Measurements from ENCODE around the gene SLC5A10.
"Not testable (repeated sequence)": the region's sequence is repeated elsewhere in the genome, so short reads cannot be mapped to it uniquely, and the experiment has no call there.

SLC5A10 gene

DNA sequence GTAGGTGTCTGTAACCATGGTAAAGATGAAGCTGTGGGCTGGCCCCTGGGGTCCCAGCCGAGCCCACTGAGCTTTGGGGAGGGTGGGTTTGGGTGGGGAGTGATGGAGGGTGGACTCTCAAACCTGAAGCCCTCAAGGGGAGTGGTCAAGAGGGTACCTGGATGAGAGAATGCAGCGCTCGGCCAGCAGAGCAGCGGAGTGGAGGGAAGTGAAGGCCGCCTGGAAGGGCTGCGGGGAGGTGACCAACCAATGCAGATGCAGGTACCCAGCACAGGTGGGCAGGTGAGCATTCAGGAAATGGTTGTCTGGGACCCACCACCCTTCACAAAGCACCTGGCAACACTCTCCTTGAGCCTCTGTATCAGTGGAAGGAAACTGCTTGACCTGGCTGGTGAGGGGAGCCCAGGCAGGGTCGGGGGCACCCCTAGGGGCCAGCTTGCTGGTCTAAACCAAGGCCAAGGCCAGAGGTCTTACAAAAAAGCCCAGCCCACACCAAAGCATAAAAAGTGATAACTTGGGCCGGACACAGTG lies 3.4 kb upstream of the SLC5A10 start:
- no peak for DNase-seq

DNA sequence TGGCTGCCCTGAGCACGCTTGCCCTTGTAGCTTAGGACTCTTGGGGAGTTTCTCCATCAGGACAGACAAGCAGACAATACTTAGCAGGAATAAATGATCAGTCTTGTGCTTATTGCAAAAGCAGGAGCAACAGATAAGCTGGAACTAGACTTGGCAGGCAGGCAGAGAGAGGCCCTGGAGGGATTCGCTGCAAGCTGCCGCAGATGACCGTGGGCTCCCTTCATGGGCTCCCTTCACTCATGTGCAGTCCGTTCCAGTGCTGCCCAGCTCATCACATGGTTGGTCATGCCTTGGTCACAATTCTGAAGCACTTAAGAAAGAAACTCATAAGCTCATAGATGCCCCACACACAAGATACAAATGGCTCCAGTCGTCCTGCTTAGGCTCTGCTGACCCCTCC lies 2.4 kb upstream of the SLC5A10 start:
- DNase-seq: no peak

DNA sequence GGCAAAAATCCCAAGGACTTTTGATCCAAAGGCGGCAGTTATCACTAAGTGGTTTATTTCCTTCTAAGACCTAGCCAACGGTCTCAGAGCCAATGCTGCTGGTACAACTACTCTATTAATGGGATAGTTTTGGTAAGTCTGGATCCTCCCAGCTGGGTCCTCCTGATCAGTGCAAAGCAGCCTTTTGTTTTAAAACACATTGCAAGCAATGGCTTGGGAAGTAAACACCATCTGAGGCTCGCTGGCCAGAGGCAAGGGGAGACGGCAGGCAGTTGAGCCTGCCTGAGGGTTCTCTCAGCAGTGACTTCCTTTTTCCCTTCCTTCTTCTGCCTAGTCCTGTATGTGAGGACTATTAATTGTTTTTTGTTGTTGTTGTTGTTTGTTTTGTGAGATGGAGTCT lies 1.6 kb upstream of the SLC5A10 start:
- DNase-seq: no peak

DNA sequence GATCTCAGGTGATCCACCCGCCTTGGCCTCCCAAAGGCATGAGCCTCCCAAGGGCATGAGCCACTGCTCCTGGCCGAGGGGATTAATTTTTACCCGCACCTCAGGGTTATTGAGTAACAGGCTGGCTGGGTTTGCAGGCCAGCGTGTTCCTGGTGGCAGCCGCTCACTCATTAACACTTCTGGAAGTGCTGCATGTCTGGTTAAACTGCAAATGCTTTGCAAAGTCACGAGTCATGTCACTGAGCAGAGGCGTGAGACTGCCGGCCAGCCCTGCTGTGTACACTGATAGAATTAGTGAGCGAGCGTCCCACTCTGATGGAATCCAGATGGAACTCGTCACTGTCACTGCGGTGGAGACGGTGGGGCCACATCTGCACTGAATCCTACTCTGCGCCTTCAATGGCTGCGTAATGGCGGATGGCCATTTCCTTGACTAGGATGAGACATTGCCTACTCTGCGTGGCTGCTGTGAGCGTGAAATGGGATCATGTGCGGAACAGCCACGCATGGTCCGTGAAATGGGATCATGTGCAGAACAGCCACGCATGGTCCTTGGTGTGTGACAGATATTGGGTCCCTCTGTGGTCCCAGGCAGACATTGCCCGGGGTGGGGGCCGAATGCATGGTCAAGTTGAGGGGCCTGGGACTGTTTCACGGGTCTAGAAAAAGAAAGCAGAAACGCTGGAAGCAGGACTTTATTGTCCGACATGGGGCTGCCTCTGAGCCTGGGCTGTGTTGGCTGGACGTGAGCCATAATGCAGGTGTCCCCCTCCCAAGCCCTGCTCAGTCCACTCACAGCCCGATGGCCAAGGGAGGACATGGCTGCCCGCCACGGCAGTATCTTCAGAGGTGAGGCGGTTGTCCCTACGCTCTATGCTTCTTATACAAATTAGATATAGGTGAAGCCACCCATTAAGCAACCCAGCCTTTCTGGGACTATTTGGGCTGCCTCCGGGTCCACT lies 740 bp upstream of the SLC5A10 start:
- DNase-seq: no peak

DNA sequence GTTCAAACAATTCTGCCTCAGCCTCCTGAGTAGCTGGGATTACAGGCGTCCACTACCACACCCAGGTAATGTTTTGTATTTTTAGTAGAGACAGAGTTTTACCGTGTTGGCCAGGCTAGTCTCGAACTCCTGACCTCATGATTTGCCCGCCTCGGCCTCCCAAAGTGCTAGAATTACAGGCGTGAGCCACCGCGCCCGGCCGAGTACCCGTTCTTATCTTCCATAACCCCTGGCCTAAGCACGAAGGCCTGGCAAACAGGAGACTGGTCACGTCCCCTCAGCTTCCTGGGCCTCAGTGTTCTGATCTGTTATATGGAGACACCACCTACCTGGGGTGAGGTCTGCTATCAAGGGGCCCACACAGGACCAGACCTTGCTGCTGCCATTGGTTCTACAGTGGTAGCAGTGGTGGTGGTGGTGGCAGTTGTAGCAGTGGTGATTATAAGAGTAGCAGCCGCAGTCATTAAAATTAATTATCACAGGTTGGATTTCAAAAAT lies 1.3 kb downstream of the SLC5A10 start:
- no peak for DNase-seq

DNA sequence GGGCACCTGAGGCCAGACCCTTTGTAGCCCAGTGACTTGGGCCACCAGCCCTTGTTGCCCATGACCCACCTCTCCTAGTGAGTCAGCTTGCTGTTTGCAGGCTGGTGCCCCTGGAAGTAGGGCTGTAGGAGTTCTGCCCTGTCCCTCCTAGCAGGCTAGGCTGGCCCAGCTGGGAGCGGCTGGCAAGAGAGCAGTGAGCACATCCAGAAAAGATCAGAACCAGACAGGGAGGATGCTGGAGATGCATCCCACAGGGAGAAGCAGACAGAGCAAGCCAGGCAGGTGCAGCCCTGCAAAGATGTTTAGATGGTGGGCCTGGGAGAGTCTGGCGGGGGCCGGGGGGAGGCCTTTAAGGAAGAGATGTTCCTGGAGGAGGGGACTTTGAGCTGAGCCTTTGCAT lies 2.4 kb downstream of the SLC5A10 start:
- DNase-seq: no peak

DNA sequence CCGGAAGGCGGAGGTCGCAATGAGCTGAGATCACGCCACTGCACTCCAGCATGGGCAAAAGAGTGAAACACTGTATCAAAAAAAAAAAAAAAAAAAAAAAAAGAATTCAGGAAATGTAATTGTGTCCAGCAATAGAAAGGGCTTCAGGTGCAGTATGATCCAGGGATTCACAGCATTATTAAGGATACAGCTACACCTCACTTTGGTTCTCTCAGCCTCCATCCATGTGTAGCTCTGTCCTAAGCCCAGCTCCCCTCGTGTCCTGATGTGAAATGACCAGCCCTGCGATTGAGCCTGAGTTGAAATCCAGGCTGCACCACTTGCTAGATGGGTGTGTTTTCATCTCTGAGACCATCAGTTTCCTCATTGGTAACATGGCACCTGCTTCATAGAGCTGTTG lies 3.0 kb downstream of the SLC5A10 start:
- DNase-seq: no peak

DNA sequence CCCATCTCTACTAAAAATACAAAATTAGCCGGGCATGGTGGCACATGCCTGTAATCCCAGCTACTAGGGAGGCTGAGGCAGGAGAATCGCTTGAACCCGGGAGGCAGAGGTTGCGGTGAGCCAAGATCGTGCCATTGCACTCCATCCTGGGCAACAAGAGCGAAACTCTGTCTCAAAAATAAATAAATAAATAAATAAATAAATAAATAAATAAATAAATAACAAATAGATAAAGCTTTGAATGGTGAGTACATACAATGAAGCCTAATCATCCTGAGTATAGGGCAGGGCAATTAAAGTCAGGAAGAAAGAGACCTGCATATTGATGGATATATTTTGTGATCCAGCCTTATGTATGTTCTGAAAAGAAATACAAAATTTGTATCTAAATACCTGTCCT lies 4.1 kb downstream of the SLC5A10 start:
- not testable (repeated sequence) for DNase-seq

DNA sequence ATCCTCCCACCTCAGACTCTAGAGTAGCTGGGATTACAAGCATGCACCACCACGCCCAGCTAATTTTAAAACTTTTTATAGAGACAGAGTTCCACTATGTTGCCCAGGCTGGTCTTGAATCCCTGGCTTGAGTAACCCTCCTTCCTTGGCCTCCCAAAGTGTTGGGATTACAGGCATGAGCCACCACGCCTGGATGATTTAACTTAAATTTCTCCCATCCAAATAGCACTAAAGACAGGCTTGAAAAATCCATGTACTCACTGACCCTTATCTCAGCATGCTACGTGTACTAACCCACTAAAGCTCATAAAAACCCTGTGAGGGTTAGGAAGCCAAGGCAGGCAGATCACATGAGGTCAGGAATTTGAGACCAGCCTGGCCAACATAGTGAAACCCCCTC lies 4.6 kb downstream of the SLC5A10 start:
- no peak for DNase-seq

DNA sequence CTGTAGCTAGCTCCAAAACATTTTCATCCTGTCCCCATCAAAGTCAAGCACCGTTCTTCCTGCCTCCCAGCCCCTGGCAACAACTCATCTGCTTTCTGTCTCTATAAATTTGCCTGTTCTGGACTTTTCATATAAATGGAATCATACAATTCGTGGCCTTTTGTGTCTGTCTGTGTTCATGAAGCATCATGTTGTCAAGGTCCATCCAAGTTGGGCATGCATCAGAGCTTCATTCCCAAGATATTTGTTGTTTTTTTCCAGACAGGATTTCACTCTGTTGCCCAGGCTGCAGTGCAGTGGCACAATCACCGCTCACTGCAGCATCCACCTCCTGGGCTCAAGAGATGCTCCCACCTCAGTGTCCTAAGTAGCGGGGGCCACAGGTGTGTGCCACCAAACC lies 5.9 kb downstream of the SLC5A10 start:
- DNase-seq: no peak

DNA sequence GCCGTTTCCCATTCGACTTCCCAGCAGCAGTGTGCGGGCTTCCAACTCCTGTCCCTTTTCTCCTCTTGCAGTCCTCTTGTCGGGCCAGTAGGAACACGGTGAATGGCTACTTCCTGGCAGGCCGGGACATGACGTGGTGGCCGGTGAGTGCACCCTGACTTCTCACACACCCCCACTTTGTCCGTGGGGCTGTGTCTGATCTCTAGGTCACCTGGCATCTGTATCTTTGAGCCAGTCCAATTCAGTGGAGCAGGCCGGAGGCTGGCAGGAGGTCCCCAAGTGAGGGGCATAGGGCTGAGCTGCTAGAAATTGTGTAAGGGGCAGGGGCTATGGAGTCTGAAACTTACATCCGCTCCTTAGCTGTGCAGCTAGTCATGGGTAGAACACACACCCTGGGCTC lies 6.6 kb downstream of the SLC5A10 start:
- DNase-seq: no peak

DNA sequence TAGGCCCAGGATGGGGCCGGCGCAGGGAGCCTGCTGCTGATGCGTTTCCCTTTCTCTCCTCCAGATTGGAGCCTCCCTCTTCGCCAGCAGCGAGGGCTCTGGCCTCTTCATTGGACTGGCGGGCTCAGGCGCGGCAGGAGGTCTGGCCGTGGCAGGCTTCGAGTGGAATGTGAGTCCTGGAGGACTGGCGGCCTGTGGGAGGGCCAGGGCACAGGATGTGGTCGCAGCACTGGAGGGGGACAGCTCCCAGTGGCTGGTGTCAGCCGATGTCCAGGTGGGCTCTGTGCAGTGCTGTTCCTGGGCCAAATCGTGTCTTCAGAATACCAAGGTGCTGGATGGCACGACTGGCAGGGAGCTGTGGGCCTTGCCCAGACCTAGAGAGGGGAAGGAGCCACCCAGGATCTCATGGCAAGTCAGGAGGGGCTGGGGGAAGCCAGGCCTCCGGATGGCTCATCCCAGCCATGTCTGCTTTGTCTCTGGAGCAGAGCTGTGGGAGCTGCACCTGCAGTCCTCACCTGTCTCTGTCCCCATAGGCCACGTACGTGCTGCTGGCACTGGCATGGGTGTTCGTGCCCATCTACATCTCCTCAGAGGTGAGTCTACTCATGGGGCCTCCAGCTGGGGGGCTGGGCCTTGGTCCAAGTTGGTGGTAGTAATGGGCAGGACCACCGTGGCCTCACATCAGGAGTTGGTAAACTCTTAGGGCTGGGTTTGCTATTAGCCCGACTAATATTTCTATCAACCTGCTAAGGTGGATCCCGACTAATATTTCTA lies 7.3 kb downstream of the SLC5A10 start:
- DNase-seq: no peak

DNA sequence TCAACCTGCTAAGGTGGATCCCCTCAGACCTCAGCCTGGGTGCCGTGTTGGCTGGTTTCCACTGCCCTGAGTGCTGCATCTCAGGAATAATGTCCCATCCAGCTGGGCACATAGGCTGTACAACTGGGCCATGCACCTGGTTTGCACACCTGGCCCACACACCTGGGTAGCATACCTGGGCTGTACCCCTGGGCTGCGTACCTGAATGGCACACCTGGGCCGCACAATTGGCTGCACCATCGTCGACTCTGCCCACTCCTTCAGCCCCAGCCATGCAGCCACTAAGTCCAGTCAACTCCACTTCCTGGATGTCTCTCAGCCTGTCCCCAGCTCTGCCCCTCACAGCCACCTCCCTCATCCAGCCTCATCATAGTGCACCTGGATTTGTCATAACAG lies 7.9 kb downstream of the SLC5A10 start:
- DNase-seq: no peak

DNA sequence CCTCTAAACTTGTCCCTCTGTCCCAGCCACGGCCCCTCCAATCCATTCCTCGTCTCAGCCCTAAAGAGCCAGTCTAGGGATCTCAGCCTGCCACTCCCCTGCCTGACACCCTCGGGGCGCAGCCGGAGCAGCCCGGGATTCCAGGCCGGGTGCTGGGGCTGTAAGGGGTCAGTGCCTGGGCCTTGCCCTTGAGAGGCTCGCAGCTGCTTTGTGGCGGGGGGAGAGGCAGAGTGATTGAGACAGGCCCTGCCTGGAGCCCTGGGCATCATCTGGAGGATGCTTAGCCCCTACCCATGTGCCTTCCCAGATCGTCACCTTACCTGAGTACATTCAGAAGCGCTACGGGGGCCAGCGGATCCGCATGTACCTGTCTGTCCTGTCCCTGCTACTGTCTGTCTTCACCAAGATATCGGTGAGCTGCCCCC lies 8.3 kb downstream of the SLC5A10 start:
- no peak for DNase-seq

DNA sequence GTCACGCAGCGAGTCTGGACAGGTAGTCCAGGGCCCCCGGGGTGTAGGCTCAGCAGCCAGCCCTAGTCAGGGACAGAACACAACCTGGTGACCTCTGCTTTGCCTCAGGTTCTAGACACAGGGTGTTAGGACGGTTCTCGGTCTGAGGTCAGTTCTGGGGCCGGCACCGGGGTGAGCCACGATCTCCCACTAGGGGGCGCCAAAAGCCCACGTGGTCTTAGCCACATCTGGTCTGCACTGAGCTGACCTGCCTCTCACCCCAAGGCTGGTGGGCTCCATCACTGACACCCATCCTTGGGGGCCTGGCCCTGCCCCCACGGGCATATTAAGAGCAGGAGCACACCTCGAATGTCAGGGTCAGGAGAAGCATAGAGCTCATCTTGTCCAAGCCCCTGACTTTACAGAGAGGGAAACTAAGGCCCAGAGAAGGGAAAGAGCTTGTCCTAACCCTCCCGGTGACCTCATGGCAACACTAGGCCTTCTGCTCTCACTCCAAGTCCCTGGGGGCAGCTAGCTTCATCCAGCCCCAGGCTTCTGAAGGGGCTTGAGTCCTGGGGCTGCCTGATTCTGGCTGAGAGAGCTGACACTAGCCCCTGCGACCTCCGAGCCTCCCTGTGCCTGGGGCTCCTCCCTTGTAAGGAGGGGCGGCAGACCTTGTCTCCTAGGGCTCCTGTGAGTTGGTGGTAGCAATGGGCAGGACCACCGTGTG lies 9.0 kb downstream of the SLC5A10 start:
- peak; percentile 85 for DNase-seq

DNA sequence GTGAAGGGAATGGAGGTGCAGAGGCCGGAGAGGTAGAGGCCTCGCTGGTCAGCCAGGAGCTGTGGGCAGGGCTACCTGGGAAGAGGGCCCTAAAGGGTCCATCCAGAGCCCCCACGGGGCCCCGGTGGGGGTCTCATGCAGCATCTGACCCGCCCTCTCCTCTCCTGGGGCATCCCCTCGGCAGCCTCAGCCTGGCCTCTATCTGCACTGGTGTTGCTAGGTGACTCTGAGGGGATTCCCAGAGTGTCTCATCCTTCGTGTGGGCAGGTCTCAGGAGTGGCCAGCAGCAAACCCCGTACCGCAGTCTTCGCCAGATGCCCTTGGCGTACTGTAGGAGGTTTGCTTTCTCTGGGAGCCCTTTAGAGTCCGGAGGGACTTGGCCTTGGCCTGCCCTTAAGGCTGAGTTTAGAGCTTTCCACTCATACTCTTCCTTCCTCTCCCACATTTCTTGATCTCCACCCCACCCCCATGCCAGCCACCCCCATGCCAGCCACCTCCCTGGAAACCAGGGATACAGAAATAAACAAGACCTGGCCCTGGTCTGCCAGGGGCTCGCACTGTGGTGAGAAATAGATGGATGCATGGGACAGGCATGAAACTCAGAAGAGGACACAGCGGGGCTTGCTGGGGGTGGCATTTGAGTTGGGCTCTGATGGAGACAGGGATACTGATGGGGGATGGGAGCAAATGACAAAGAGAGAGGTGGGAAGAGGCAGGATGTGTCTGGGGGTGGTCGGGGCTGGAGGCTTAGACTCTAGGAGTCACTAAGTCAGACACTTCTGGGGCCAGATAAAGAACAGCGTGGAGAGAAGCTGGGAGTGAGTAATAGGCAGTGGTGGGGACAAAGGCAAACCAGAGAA lies 9.9 kb downstream of the SLC5A10 start:
- no peak for DNase-seq

DNA sequence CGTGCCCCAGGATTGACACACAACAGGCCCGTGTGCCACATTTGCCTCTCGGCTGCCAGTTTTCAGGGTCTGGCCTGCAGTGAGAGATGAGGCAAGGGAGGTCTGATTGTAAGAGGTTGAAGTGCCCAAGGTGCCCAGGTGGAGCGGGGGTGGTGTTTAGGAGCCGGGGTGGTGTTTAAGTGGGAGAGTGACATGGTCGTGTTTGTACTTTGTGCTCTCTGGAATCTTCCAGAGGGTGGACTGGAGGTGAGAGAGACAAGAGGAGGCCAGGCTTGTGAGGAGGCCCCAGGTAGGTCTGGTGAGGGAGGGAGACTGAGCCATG lies 10.5 kb downstream of the SLC5A10 start:
- DNase-seq: no peak

DNA sequence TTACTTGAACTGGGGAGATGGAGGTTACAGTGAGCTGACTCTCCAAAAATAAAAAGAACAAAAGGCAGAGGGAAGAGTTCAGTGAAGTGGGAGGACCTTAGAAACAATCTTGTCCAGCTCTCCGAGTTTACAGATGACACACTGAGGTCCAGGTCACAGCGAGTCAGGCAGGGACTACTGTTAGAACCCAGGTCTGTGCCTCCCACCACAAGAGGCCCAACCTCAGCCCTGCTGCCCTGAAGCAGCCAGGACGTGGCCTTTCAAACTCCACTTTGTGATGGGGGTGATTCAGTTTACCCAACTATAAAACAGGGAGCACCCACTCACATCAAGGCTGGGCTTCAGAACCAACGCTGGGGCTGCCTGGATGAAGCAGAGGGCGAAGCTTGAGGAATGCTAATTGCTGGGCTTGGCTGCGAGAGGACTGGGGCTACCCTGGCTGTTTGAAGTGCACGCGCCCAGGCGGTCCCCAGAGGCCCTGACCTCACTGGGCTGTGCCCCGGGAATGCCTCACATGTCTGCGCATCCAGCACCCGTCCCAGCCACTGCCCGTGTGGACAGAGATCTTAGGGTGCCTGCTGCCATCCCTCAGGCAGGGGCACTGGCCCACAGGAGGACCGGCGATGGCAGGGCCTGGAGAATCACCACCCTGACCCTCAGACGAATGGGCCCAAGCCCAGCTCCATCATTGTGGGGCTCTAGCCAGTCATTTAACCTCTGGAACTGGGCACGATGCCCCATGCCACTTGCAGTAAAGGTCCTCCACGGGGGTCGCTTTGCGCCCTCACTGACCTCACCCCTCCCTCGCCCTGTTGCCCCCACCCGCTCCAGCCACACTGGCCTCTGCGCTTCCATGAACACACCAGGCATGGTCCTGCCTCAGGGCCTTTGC lies 11.4 kb downstream of the SLC5A10 start:
- no peak for DNase-seq

DNA sequence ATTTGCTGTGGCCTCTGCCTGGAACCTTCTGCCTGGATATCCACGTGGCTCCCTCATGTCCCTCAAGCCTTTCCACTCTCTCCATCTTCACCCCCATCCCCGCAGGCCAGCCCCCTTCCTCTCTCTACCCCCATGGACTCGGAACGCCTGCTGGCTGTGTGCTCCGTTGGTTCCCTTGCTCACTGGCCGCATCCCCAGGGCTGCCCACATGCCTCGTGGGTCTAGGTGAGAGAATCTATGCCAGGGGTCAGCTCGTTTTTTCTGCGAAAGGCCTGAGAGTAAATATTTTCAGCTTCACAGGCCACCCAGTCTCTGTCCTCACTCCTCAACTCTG lies 12.0 kb downstream of the SLC5A10 start:
- DNase-seq: no peak

DNA sequence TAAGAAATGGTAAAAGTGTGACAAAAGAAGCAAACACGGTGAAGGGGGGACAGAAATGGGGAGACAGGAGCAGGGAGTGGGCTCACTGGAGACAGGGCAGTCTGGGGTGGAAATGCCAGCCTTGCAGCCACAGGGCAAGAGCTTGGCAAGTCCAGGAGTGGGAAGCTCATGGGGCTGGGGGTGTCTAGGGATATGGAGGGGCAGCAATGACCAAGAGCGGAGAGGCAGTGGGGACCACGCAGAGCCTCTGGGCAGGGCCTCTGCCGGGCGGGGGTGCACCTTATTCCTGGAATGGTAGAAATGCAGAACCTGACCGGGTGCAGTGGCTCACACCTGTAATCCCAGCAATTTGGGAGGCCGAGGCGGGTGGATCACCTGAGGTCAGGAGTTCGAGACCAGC lies 12.6 kb downstream of the SLC5A10 start:
- DNase-seq: no peak

DNA sequence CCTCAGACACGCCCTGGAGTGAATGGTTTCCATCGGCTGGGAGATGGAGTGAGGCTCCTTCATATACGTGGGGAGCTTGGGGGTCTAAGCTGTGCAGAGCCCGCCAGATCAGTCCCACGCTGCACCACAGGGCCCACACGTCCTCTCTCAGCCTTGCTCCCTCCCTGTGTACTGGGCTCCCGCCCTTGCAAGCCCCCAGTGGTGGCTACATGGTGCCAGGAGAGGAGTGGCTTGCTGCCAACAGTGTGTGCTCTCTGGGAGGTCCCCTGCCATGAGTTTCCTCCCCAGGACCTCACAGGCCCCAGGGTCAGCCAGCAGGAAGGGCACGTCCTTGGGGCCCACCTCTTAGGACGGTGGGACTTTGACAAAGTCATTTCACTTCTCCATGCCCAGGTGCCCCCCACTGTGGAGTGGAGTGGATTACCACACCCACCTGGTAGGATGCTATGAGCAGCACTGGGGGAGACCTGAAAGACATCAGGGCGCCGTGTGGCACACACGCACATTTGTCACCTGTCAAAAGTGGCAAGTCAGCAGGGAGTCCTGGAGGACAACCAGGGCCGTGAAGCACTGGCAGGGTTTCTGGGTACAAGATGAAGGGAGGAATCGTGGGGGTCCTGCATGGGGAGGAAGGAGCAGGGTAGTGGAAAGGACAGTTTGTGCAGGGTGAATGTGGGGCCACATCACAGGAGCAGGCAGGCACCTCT lies 13.7 kb downstream of the SLC5A10 start:
- DNase-seq: no peak

Measured in CD4-positive, alpha-beta T cell treated with Interleukin-6 for 4 hours (primary cell).